Ovary (tissue), 3 donors: ENCODE results near the gene MACROH2A1.

Source experiments
- POLR2A ChIP-seq: fragments of 450-650 bp; IDR thresholded peaks from one replicate; pipeline ENCODE4 v1.6.1; 2017; ENCODE audit warnings: antibody characterized with exemption, mild to moderate bottlenecking, moderate library complexity
- TF ChIP-seq, protein P1 (sequence below), 3 donors: fragments of 450-650 bp in 2 of 3; fragments of 200-600 bp in 1 of 3; IDR thresholded peaks; one replicate each; pipeline versions ENCODE4 v1.5.1 to v1.8.0; 2016 to 2022; ENCODE audit warnings: antibody characterized with exemption in 3 of 3, mild to moderate bottlenecking in 1 of 3
- donor health status: DM: no; HTN: no; CAD: no.

DNA sequence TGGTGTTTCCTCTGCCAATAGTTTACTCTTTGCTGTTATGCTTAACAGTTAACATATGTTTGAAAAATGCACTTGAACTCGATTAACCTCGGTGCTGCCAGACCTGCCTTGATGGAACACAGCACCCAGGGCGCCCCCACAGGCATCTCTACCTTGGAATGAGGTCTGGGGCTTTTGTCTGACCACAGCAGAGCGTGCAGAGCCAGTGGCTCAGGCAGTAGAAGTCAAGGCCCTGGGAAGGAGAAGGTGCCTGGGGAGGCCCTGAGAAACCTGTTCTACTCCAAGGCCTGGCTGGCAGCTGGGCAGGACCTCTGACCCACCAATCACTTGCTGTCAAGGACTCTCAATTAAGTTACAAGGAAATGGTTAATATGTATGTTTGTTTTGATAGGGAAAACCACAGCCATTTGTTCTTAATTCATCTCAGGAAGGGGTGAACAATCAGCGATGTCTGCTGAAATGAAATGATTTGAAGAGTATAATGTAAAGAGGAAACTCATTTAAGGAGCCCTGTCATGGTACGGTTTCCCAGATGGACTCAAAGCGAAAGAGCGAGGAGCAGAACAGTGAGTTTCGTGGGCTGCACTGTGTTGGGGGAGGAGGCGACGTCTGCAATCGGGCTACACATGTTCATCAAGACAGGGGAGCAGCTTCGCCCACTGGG lies 21.9 kb downstream of the MACROH2A1 start:
- TF ChIP-seq, protein P1, sequence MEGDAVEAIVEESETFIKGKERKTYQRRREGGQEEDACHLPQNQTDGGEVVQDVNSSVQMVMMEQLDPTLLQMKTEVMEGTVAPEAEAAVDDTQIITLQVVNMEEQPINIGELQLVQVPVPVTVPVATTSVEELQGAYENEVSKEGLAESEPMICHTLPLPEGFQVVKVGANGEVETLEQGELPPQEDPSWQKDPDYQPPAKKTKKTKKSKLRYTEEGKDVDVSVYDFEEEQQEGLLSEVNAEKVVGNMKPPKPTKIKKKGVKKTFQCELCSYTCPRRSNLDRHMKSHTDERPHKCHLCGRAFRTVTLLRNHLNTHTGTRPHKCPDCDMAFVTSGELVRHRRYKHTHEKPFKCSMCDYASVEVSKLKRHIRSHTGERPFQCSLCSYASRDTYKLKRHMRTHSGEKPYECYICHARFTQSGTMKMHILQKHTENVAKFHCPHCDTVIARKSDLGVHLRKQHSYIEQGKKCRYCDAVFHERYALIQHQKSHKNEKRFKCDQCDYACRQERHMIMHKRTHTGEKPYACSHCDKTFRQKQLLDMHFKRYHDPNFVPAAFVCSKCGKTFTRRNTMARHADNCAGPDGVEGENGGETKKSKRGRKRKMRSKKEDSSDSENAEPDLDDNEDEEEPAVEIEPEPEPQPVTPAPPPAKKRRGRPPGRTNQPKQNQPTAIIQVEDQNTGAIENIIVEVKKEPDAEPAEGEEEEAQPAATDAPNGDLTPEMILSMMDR (IDR thresholded peaks at IDR 0.05) = no peak
- TF ChIP-seq POLR2A = no peak
